Activated naive CD8-positive, alpha-beta T cell (primary cell): ENCODE measurements around the gene PLEKHM2.
"Not testable (repeated sequence)": the region's sequence is repeated elsewhere in the genome, so short reads cannot be mapped to it uniquely, and the experiment has no call there.

ENCODE experiments used
- H3K27ac Mint-ChIP-seq: one replicate; pipeline ENCODE4 v1.8.0; 2021; ENCODE audit warnings: mixed read lengths
- H3K27me3 Mint-ChIP-seq: one replicate; pipeline ENCODE4 v1.8.0; 2021; ENCODE audit warnings: mixed read lengths
- H3K36me3 Mint-ChIP-seq: one replicate; pipeline ENCODE4 v1.8.0; 2021; ENCODE audit warnings: mixed read lengths
- H3K4me1 Mint-ChIP-seq: one replicate; pipeline ENCODE4 v1.8.0; 2021; ENCODE audit warnings: low read depth, mixed read lengths
- H3K4me3 Mint-ChIP-seq: one replicate; pipeline ENCODE4 v1.8.0; 2021; ENCODE audit warnings: mild to moderate bottlenecking, mixed read lengths
- H3K9me3 Mint-ChIP-seq: one replicate; pipeline ENCODE4 v1.8.0; 2021; ENCODE audit warnings: low read depth, mixed read lengths

Gene PLEKHM2

GRCh38 chr1:15683345-15684039, 628 bp upstream of the PLEKHM2 start:
- H3K4me3 Mint-ChIP-seq, result peak overlapping the region; percentile 78
- peaks cover 30% of the 10 kb centered on the region for H3K4me1 Mint-ChIP-seq
- no peaks in the 10 kb centered on the region for H3K9me3 Mint-ChIP-seq
- H3K27ac Mint-ChIP-seq, result peak overlapping the region; percentile 91
- H3K27me3 Mint-ChIP-seq, result no peaks in the 10 kb centered on the region
- H3K36me3 Mint-ChIP-seq, result peaks cover 2% of the 10 kb centered on the region

- Mint-ChIP-seq H3K27me3 (no peaks in the 10 kb centered on the region), H3K4me3 (peak overlapping the region; percentile 94), H3K36me3 (peaks cover 2% of the 10 kb centered on the region), H3K4me1 (peaks cover 32% of the 10 kb centered on the region), H3K27ac (peak overlapping the region; percentile 92), H3K9me3 (no peaks in the 10 kb centered on the region)
These were observed 560 bp downstream of the PLEKHM2 start for GRCh38 chr1:15684468-15685291.

- H3K4me1 Mint-ChIP-seq, result peaks cover 34% of the 10 kb centered on the region
These were observed 1.7 kb downstream of the PLEKHM2 start for GRCh38 chr1:15685820-15686219.

GRCh38 chr1:15687446-15687845, 3.3 kb downstream of the PLEKHM2 start:
- no peaks in the 10 kb centered on the region for H3K9me3 Mint-ChIP-seq
- H3K4me1 Mint-ChIP-seq, result peaks cover 39% of the 10 kb centered on the region
- peak overlapping the region; percentile 5 for H3K4me3 Mint-ChIP-seq
- H3K27ac Mint-ChIP-seq, result peak overlapping the region; percentile 61
- peaks cover 2% of the 10 kb centered on the region for H3K36me3 Mint-ChIP-seq
- no peaks in the 10 kb centered on the region for H3K27me3 Mint-ChIP-seq

More at GRCh38 chr1:15685820-15686219, 1.7 kb downstream of the PLEKHM2 start:
- H3K36me3 Mint-ChIP-seq, result peaks cover 2% of the 10 kb centered on the region
- H3K4me3 Mint-ChIP-seq, result peak overlapping the region; percentile 94
- no peaks in the 10 kb centered on the region for H3K9me3 Mint-ChIP-seq
- peak overlapping the region; percentile 77 for H3K27ac Mint-ChIP-seq
- no peaks in the 10 kb centered on the region for H3K27me3 Mint-ChIP-seq

GRCh38 chr1:15690317-15690716, 6.2 kb downstream of the PLEKHM2 start:
- H3K27ac Mint-ChIP-seq, result no peak overlapping the region

GRCh38 chr1:15691434-15692032, 7.4 kb downstream of the PLEKHM2 start:
- H3K36me3 Mint-ChIP-seq, result peaks cover 5% of the 10 kb centered on the region
- no peaks in the 10 kb centered on the region for H3K9me3 Mint-ChIP-seq
- peaks cover 42% of the 10 kb centered on the region for H3K4me1 Mint-ChIP-seq
- H3K27ac Mint-ChIP-seq, result peak overlapping the region; percentile 46
- no peak overlapping the region for H3K4me3 Mint-ChIP-seq
- H3K27me3 Mint-ChIP-seq, result no peaks in the 10 kb centered on the region

More at GRCh38 chr1:15690317-15690716, 6.2 kb downstream of the PLEKHM2 start:
- H3K4me3 Mint-ChIP-seq, result no peak overlapping the region
- H3K36me3 Mint-ChIP-seq, result peaks cover 5% of the 10 kb centered on the region
- H3K27me3 Mint-ChIP-seq, result no peaks in the 10 kb centered on the region
- H3K9me3 Mint-ChIP-seq, result no peaks in the 10 kb centered on the region
- H3K4me1 Mint-ChIP-seq, result peaks cover 46% of the 10 kb centered on the region

- Mint-ChIP-seq H3K36me3 (peaks cover 5% of the 10 kb centered on the region), H3K4me1 (peaks cover 48% of the 10 kb centered on the region), H3K27ac (peak overlapping the region; percentile 28), H3K27me3 (no peaks in the 10 kb centered on the region), H3K9me3 (no peaks in the 10 kb centered on the region), H3K4me3 (no peak overlapping the region)
These were observed 8.1 kb downstream of the PLEKHM2 start for GRCh38 chr1:15692121-15692682.

- no peaks in the 10 kb centered on the region for H3K9me3 Mint-ChIP-seq
- H3K27me3 Mint-ChIP-seq, result no peaks in the 10 kb centered on the region
- H3K4me3 Mint-ChIP-seq, result no peak overlapping the region
- H3K27ac Mint-ChIP-seq, result peak overlapping the region; percentile 82
- peaks cover 47% of the 10 kb centered on the region for H3K4me1 Mint-ChIP-seq
- H3K36me3 Mint-ChIP-seq, result peaks cover 3% of the 10 kb centered on the region
These were observed 9.3 kb downstream of the PLEKHM2 start for GRCh38 chr1:15693371-15693770.

- peaks cover 3% of the 10 kb centered on the region for H3K36me3 Mint-ChIP-seq
- peak overlapping the region; percentile 84 for H3K4me3 Mint-ChIP-seq
- no peaks in the 10 kb centered on the region for H3K27me3 Mint-ChIP-seq
- peaks cover 48% of the 10 kb centered on the region for H3K4me1 Mint-ChIP-seq
- no peaks in the 10 kb centered on the region for H3K9me3 Mint-ChIP-seq
- H3K27ac Mint-ChIP-seq, result peak overlapping the region; percentile 92
These were observed 12.9 kb downstream of the PLEKHM2 start for GRCh38 chr1:15696956-15697521.

- H3K4me3 Mint-ChIP-seq, result no peak overlapping the region
- H3K27me3 Mint-ChIP-seq, result no peaks in the 10 kb centered on the region
- peaks cover 3% of the 10 kb centered on the region for H3K36me3 Mint-ChIP-seq
- no peaks in the 10 kb centered on the region for H3K9me3 Mint-ChIP-seq
- H3K27ac Mint-ChIP-seq, result peak overlapping the region; percentile 34
- H3K4me1 Mint-ChIP-seq, result peaks cover 46% of the 10 kb centered on the region
These were observed 14.1 kb downstream of the PLEKHM2 start for GRCh38 chr1:15698201-15698600.

GRCh38 chr1:15699321-15699720, 15.2 kb downstream of the PLEKHM2 start:
- not testable (repeated sequence) for H3K27me3 Mint-ChIP-seq, H3K9me3 Mint-ChIP-seq, H3K27ac Mint-ChIP-seq, H3K4me3 Mint-ChIP-seq, H3K36me3 Mint-ChIP-seq
- H3K4me1 Mint-ChIP-seq, result peaks cover 45% of the 10 kb centered on the region

GRCh38 chr1:15700508-15700907, 16.4 kb downstream of the PLEKHM2 start:
- Mint-ChIP-seq H3K4me3 (no peak overlapping the region), H3K36me3 (no peaks in the 10 kb centered on the region), H3K9me3 (no peaks in the 10 kb centered on the region), H3K4me1 (peaks cover 36% of the 10 kb centered on the region), H3K27ac (no peak overlapping the region), H3K27me3 (no peaks in the 10 kb centered on the region)

GRCh38 chr1:15701784-15702183, 17.7 kb downstream of the PLEKHM2 start:
- H3K9me3 Mint-ChIP-seq, result no peaks in the 10 kb centered on the region
- H3K4me1 Mint-ChIP-seq, result peaks cover 30% of the 10 kb centered on the region
- H3K27ac Mint-ChIP-seq, result no peak overlapping the region
- no peaks in the 10 kb centered on the region for H3K27me3 Mint-ChIP-seq
- H3K36me3 Mint-ChIP-seq, result peaks cover 2% of the 10 kb centered on the region
- H3K4me3 Mint-ChIP-seq, result no peak overlapping the region

- Mint-ChIP-seq H3K27ac (no peak overlapping the region), H3K9me3 (no peaks in the 10 kb centered on the region), H3K27me3 (no peaks in the 10 kb centered on the region), H3K36me3 (peaks cover 2% of the 10 kb centered on the region), H3K4me1 (peaks cover 19% of the 10 kb centered on the region), H3K4me3 (no peak overlapping the region)
These were observed 18.8 kb downstream of the PLEKHM2 start for GRCh38 chr1:15702722-15703550.
